Common myeloid progenitor, CD34-positive (primary cell): ENCODE data around the gene GFM1.

Source experiments
- CTCF ChIA-PET: fragments of 350-600 bp; sonication (Branson Sonifier 250); formaldehyde crosslinking; loops from one replicate; lab custom pipeline; 2021; ENCODE audit warnings: antibody characterized with exemption; lab: Charles Lee
- POLR2A ChIA-PET: fragments of 350-600 bp; sonication (Branson Sonifier 250); formaldehyde crosslinking; loops from one replicate; lab custom pipeline; 2021; ENCODE audit warnings: antibody characterized with exemption; lab: Charles Lee
- DNase-seq, 3 donors: peaks; one replicate each; pipeline versions ENCODE4 v3.0.0 to v3.0.0-alpha.2; 2013
- H3K27ac ChIP-seq, 2 experiments: 1 replicate in 1 of 2; 2 replicates in 1 of 2; pipeline ENCODE4 v1.7.0; 2013; ENCODE audit warnings: inconsistent platforms in 2 of 2, low read length in 2 of 2, mild to moderate bottlenecking in 2 of 2, low read depth in 1 of 2, moderate library complexity in 1 of 2; ENCODE audit not compliant: severe bottlenecking in 2 of 2, insufficient read depth in 1 of 2, poor library complexity in 1 of 2
- H3K27me3 ChIP-seq, 5 experiments: replicated peaks in 2 of 5; 1 replicate in 3 of 5; 2 replicates in 2 of 5; pipeline versions ENCODE4 v1.6.1 to v1.7.0; 2013; ENCODE audit warnings: low read length in 4 of 5, mild to moderate bottlenecking in 2 of 5, moderate library complexity in 2 of 5, inconsistent platforms in 1 of 5; ENCODE audit not compliant: insufficient read depth in 5 of 5, control insufficient read depth in 4 of 5
- H3K36me3 ChIP-seq, 4 experiments: 1 replicate in 2 of 4; 2 replicates in 2 of 4; pipeline versions ENCODE4 v1.6.1 to v1.7.0; 2013; ENCODE audit warnings: low read length in 3 of 4, control low read depth in 1 of 4, mild to moderate bottlenecking in 1 of 4; ENCODE audit not compliant: control insufficient read depth in 4 of 4, insufficient read depth in 4 of 4
- H3K4me1 ChIP-seq, 4 experiments: 1 replicate in 3 of 4; 2 replicates in 1 of 4; pipeline versions ENCODE4 v1.6.1 to v1.7.1; 2013; ENCODE audit warnings: low read length in 3 of 4, mild to moderate bottlenecking in 3 of 4, control low read depth in 1 of 4, inconsistent platforms in 1 of 4, moderate library complexity in 1 of 4; ENCODE audit not compliant: control insufficient read depth in 4 of 4, insufficient read depth in 4 of 4; ENCODE audit errors: control extremely low read depth in 1 of 4
- H3K4me3 ChIP-seq, 7 experiments: 1 replicate in 4 of 7; 2 replicates in 3 of 7; pipeline versions ENCODE4 v1.5.1 to v1.7.0; 2013; ENCODE audit warnings: mild to moderate bottlenecking in 7 of 7, low read length in 6 of 7, moderate library complexity in 6 of 7, inconsistent platforms in 2 of 7, low read depth in 2 of 7, control low read depth in 1 of 7; ENCODE audit not compliant: insufficient read depth in 4 of 7, control insufficient read depth in 1 of 7; ENCODE audit errors: extremely low read depth in 1 of 7
- H3K9me3 ChIP-seq, 5 experiments: 1 replicate in 4 of 5; 2 replicates in 1 of 5; pipeline versions ENCODE4 v1.6.1 to v1.7.1; 2013; ENCODE audit warnings: low read length in 4 of 5, mild to moderate bottlenecking in 2 of 5, inconsistent platforms in 1 of 5, low read depth in 1 of 5, moderate library complexity in 1 of 5; ENCODE audit not compliant: control insufficient read depth in 4 of 5, insufficient read depth in 2 of 5; ENCODE audit errors: control extremely low read depth in 1 of 5
- WGBS: methylation state at CpG from one replicate; pipeline ENCODE4 v1.1.5; 2013; ENCODE audit not compliant: insufficient coverage; 5-methylcytosine and 5-hydroxymethylcytosine counted together

GFM1 gene

GRCh38 chr3:158642005-158642404 is 2.3 kb upstream of the GFM1 start:
- Histone ChIP-seq H3K4me1 (peaks cover 0 to 12% (median 7%) of the 10 kb centered on the region in 4 experiments), H3K36me3 (peaks cover 0 to 12% (median 4%) of the 10 kb centered on the region in 4 experiments), H3K4me3 (no peak overlapping the region), H3K9me3 (no peaks in the 10 kb centered on the region), H3K27ac (no peak overlapping the region), H3K27me3 (no peaks in the 10 kb centered on the region)
- 94% methylated on average over 5 of the region's 7 CpGs for WGBS
- ChIA-PET CTCF (interaction anchor here (1.0 to 1.5 kb wide), 6 partner anchors 10 to 103 kb away, joined by 3 to 6 read pairs (median 4); partner anchors contain the start of gene MLF1), POLR2A (no interaction called here)
- DNase-seq, result peak in 1 of 3 donors; percentile 15

GRCh38 chr3:158642474-158643210 is 1.7 kb upstream of the GFM1 start:
- ChIA-PET POLR2A (interaction anchor here (0.6 kb wide), 1 partner anchor 349 kb away, joined by 3 read pairs; no protein-coding TSS in a partner anchor), CTCF (interaction anchor here (0.7 to 4.3 kb wide), 9 partner anchors 10 to 109 kb away, joined by 3 to 51 read pairs (median 4); partner anchors contain the start of gene MLF1)
- peaks cover 0 to 12% (median 5%) of the 10 kb centered on the region in 4 experiments for H3K36me3 ChIP-seq
- no peak overlapping the region for H3K27ac ChIP-seq
- H3K4me3 ChIP-seq, result no peak overlapping the region
- WGBS, result 100% methylated on average over 4 of the region's 6 CpGs
- peaks cover 0 to 12% (median 7%) of the 10 kb centered on the region in 4 experiments for H3K4me1 ChIP-seq
- H3K9me3 ChIP-seq, result no peaks in the 10 kb centered on the region
- no peaks in the 10 kb centered on the region for H3K27me3 ChIP-seq
- no peak for DNase-seq

GRCh38 chr3:158649791-158650190 is 5.5 kb downstream of the GFM1 start:
- Histone ChIP-seq H3K9me3 (no peaks in the 10 kb centered on the region), H3K27me3 (no peaks in the 10 kb centered on the region), H3K4me1 (peaks cover 0 to 10% (median 7%) of the 10 kb centered on the region in 4 experiments), H3K27ac (peak overlapping the region in 1 of 2 experiments; percentile 49), H3K36me3 (peaks cover 5 to 56% (median 29%) of the 10 kb centered on the region in 4 experiments), H3K4me3 (no peak overlapping the region)
- no peak for DNase-seq
- 57% methylated on average over 3 of the region's 4 CpGs for WGBS
- POLR2A ChIA-PET, result no interaction called here
- CTCF ChIA-PET, result interaction anchor here (0.7 kb wide), 1 partner anchor 13 kb away, joined by 3 read pairs; no protein-coding TSS in a partner anchor

GRCh38 chr3:158651192-158651591 is 6.9 kb downstream of the GFM1 start:
- Histone ChIP-seq H3K4me3 (no peak overlapping the region), H3K27me3 (no peaks in the 10 kb centered on the region), H3K36me3 (peaks cover 5 to 60% (median 33%) of the 10 kb centered on the region in 4 experiments), H3K9me3 (no peaks in the 10 kb centered on the region), H3K4me1 (no peaks in the 10 kb centered on the region), H3K27ac (no peak overlapping the region)
- ChIA-PET CTCF (interaction anchor here (0.9 to 1.7 kb wide), 3 partner anchors 73 to 138 kb away, joined by 3 to 5 read pairs (median 3); no protein-coding TSS in a partner anchor), POLR2A (no interaction called here)
- DNase-seq, result no peak
- no CpG with 5 or more reads among the region's 2 CpGs for WGBS

GRCh38 chr3:158652463-158652862 is 8.1 kb downstream of the GFM1 start:
- DNase-seq, result no peak
- Histone ChIP-seq H3K9me3 (no peaks in the 10 kb centered on the region), H3K4me3 (no peak overlapping the region), H3K4me1 (no peaks in the 10 kb centered on the region), H3K36me3 (peaks cover 5 to 59% (median 33%) of the 10 kb centered on the region in 4 experiments), H3K27me3 (no peaks in the 10 kb centered on the region), H3K27ac (no peak overlapping the region)
- ChIA-PET POLR2A (no interaction called here), CTCF (interaction anchor here (0.8 to 2.8 kb wide), 5 partner anchors 7 to 145 kb away, joined by 3 to 11 read pairs (median 4); no protein-coding TSS in a partner anchor)
- WGBS, result 100% methylated on average over 1 of the region's 3 CpGs

GRCh38 chr3:158658889-158659288 is 14.6 kb downstream of the GFM1 start:
- POLR2A ChIA-PET, result interaction anchor here (0.7 to 1.3 kb wide), 2 partner anchors 14 to 550 kb away, joined by 3 to 7 read pairs; partner anchors contain the start of gene GFM1
- H3K36me3 ChIP-seq, result peaks cover 5 to 51% (median 31%) of the 10 kb centered on the region in 4 experiments
- no peak for DNase-seq

More at GRCh38 chr3:158658889-158659288, 14.6 kb downstream of the GFM1 start:
- Histone ChIP-seq H3K27me3 (no peaks in the 10 kb centered on the region), H3K27ac (peak overlapping the region; percentile 6 to 46), H3K9me3 (no peaks in the 10 kb centered on the region), H3K4me1 (peaks cover 0 to 11% (median 8%) of the 10 kb centered on the region in 4 experiments), H3K4me3 (no peak overlapping the region)
- 100% methylated on average over 4 of the region's 7 CpGs for WGBS
- CTCF ChIA-PET, result interaction anchor here (0.8 to 7.0 kb wide), 21 partner anchors 10 to 593 kb away, joined by 3 to 84 read pairs (median 5); partner anchors contain the start of genes GFM1, LXN and MFSD1
